H1 (cell line): ENCODE data around the gene PRSS2. TPM values are rescaled to one million over a fixed set of nuclear protein-coding genes. Genes with fewer than 3 reads are reported as not detected.

Source experiments
- ATF3 ChIP-seq: IDR thresholded peaks from 2 replicates; pipeline ENCODE4 v1.6.1; 2011; ENCODE audit warnings: low read depth, mild to moderate bottlenecking, low read length; ENCODE audit not compliant: insufficient read depth
- CREB1 ChIP-seq: IDR thresholded peaks from 2 replicates; pipeline ENCODE4 v1.6.1; 2012; ENCODE audit warnings: inconsistent platforms
- EP300 ChIP-seq, 2 experiments: IDR thresholded peaks; 1 replicate in 1 of 2; 2 replicates in 1 of 2; pipeline ENCODE4 v1.6.1; 2011 to 2012; ENCODE audit warnings: low read depth in 2 of 2, low read length in 2 of 2, mild to moderate bottlenecking in 2 of 2, borderline replicate concordance in 1 of 2, inconsistent platforms in 1 of 2, moderate library complexity in 1 of 2
- RXRA ChIP-seq: IDR thresholded peaks from 2 replicates; pipeline ENCODE4 v1.6.1; 2011; ENCODE audit warnings: low read depth, mild to moderate bottlenecking, low read length, moderate library complexity; ENCODE audit not compliant: insufficient read depth
- polyA plus RNA-seq, 7 experiments: library from polyadenylated mRNA; depleted of rRNA in 3 of 7; stranded (reverse) in 5 of 7; unstranded in 2 of 7; fragments of >200 nt in 5 of 7; fragments of 200-250 nt in 2 of 7; gene quantifications; 1 replicate in 5 of 7; 2 replicates in 1 of 7; 4 replicates in 1 of 7; pipeline versions ENCODE4 v1.2.1 to v1.2.3, GENCODE V29; 2011 to 2013; ENCODE audit warnings: missing spikeins in 2 of 7, mixed read lengths in 2 of 7
- total RNA-seq: library from RNA; stranded (reverse); fragmentation: NEBNext Ultra II Directional; extraction: Animal tissue kit (Norgen Biotek cat#: 25700); gene quantifications from 2 replicates; pipeline ENCODE4 v1.2.1, GENCODE V29; 2021

Gene PRSS2
- total and polyA plus RNA-seq, 2 of the 8 experiments (the other 6 are each of a cell fraction or from before 2014, with no cell fraction given) = not detected

- TF ChIP-seq RXRA (no peak), EP300 (IDR thresholded peaks at IDR 0.05; ENCODE audit: borderline replicate concordance in 1 of 2, low read depth in 2 of 2, low read length in 2 of 2) (no peak), CREB1 (no peak), ATF3 (no peak)
- TF ChIP-seq, all 59 proteins: peak for 0
Measured at GRCh38 chr7:142770661-142771352, at the start of gene PRSS2 (continued).
